ENCODE measurements around the gene FKBP15. TPM values are rescaled to one million over a fixed set of nuclear protein-coding genes. Genes with fewer than 3 reads are reported as not detected.

Gene FKBP15
- total RNA-seq, 1 experiment from 2014 or later, result 33.5 TPM

GRCh38 chr9:113216406-113216805, 4.7 kb downstream of the FKBP15 start:
- no peaks in the 10 kb centered on the region; the same call in 1 of the 2 replicates for H3K36me3 ChIP-seq (ENCODE audit: low read depth)
- peaks cover 11% of the 10 kb centered on the region for H3K4me1 ChIP-seq (replicated peaks; ENCODE audit: insufficient read depth)
- no peak for DNase-seq
- intact Hi-C loops (cut with micrococcal nuclease; ENCODE audit: unreplicated experiment), result no loop called here
- no peaks in the 10 kb centered on the region; the same call in 1 of the 2 replicates for H3F3A ChIP-seq (ENCODE audit: insufficient read depth, low read depth)
- no peaks in the 10 kb centered on the region for H3K9me3 ChIP-seq (ENCODE audit: insufficient read depth, low read depth)
- H4K20me1 ChIP-seq (ENCODE audit: insufficient read depth), result no peaks in the 10 kb centered on the region
- POLR2A ChIA-PET (ENCODE audit: unreplicated experiment), result no interaction called here
- H3K27me3 ChIP-seq (ENCODE audit: insufficient read depth, low read depth), result no peaks in the 10 kb centered on the region
- TF ChIP-seq, protein P1, sequence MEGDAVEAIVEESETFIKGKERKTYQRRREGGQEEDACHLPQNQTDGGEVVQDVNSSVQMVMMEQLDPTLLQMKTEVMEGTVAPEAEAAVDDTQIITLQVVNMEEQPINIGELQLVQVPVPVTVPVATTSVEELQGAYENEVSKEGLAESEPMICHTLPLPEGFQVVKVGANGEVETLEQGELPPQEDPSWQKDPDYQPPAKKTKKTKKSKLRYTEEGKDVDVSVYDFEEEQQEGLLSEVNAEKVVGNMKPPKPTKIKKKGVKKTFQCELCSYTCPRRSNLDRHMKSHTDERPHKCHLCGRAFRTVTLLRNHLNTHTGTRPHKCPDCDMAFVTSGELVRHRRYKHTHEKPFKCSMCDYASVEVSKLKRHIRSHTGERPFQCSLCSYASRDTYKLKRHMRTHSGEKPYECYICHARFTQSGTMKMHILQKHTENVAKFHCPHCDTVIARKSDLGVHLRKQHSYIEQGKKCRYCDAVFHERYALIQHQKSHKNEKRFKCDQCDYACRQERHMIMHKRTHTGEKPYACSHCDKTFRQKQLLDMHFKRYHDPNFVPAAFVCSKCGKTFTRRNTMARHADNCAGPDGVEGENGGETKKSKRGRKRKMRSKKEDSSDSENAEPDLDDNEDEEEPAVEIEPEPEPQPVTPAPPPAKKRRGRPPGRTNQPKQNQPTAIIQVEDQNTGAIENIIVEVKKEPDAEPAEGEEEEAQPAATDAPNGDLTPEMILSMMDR (conservative IDR thresholded peaks at IDR 0.05), result no peak
- no peak for TF ChIP-seq EZH2 (IDR thresholded peaks at IDR 0.05; ENCODE audit: low read depth)
- BruUV-seq (replicated peaks), result no TSS peak
- no peak overlapping the region for H3K27ac ChIP-seq
- CTCF ChIA-PET, result no interaction called here
- H2AFZ ChIP-seq, result no peak overlapping the region
- no peaks in the 10 kb centered on the region for H3K9me2 ChIP-seq (ENCODE audit: insufficient read depth)
- no peak overlapping the region for H3K4me3 ChIP-seq
- H3K4me2 ChIP-seq, result no peak overlapping the region
- H3K79me2 ChIP-seq (ENCODE audit: low read depth), result peaks cover 42% of the 10 kb centered on the region

- no peak overlapping the region for H3K4me3 ChIP-seq
- DNase-seq, result peak in 1 of 2 experiments; percentile 68
- peaks cover 7% of the 10 kb centered on the region for H3K4me1 ChIP-seq (replicated peaks; ENCODE audit: insufficient read depth)
- no peaks in the 10 kb centered on the region for H3K27me3 ChIP-seq (ENCODE audit: insufficient read depth, low read depth)
- CTCF ChIA-PET, result interaction anchor here (0.8 kb wide), 1 partner anchor 378 kb away, joined by 4 read pairs; no protein-coding TSS in a partner anchor
- H3F3A ChIP-seq (ENCODE audit: insufficient read depth, low read depth), result no peaks in the 10 kb centered on the region; the same call in 1 of the 2 replicates
- no peaks in the 10 kb centered on the region for H3K9me3 ChIP-seq (ENCODE audit: insufficient read depth, low read depth)
- BruUV-seq (replicated peaks), result no TSS peak
- no peak overlapping the region for H2AFZ ChIP-seq
- POLR2A ChIA-PET (ENCODE audit: unreplicated experiment), result interaction anchor here (0.6 kb wide), 1 partner anchor 60 kb away, joined by 4 read pairs; the partner anchor contains the start of gene CDC26
- H3K27ac ChIP-seq, result peak overlapping the region; percentile 32
- no peak for TF ChIP-seq EZH2 (IDR thresholded peaks at IDR 0.05; ENCODE audit: low read depth)
- TF ChIP-seq, protein P1 (conservative IDR thresholded peaks at IDR 0.05), result no peak
- intact Hi-C loops (cut with micrococcal nuclease; ENCODE audit: unreplicated experiment), result no loop called here
- H3K4me2 ChIP-seq, result no peak overlapping the region
- peaks cover 34% of the 10 kb centered on the region for H3K79me2 ChIP-seq (ENCODE audit: low read depth)
- H4K20me1 ChIP-seq (ENCODE audit: insufficient read depth), result no peaks in the 10 kb centered on the region
- H3K9me2 ChIP-seq (ENCODE audit: insufficient read depth), result no peaks in the 10 kb centered on the region
- H3K36me3 ChIP-seq (ENCODE audit: low read depth), result no peaks in the 10 kb centered on the region; the same call in 1 of the 2 replicates
Measured at GRCh38 chr9:113215132-113215531, 5.9 kb downstream of the FKBP15 start.

DNA sequence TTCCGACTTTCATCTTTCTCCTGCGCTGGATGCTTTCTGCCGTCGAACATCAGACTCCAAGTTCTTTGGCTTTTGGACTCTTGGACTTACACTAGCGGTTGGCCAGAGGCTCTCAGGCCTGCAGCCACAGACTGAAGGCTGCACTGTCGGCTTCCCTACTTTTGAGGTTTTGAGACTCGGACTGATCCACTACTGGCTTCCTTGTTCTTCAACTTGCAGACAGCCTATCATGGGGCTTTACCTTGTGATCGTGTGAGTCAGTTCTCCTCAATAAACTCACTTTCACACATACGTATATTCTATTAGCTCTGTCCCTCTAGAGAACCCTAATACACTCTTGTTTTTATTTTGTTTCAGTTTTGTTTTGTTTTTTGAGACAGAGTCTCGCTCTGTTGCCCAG, 10.3 kb downstream of the FKBP15 start:
- intact Hi-C loops (cut with micrococcal nuclease; ENCODE audit: unreplicated experiment), result no loop called here
- no peaks in the 10 kb centered on the region for H3K27me3 ChIP-seq (ENCODE audit: insufficient read depth, low read depth)
- ChIA-PET CTCF (interaction anchor here (0.6 kb wide), 1 partner anchor 43 kb away, joined by 5 read pairs; no protein-coding TSS in a partner anchor), POLR2A (ENCODE audit: unreplicated experiment) (no interaction called here)
- no peak for TF ChIP-seq EZH2 (IDR thresholded peaks at IDR 0.05; ENCODE audit: low read depth)
- TF ChIP-seq, protein P1 (conservative IDR thresholded peaks at IDR 0.05), result no peak
- H3K79me2 ChIP-seq (ENCODE audit: low read depth), result peaks cover 1% of the 10 kb centered on the region; the same call in 1 of the 2 replicates
- H2AFZ ChIP-seq, result no peak overlapping the region
- H3K4me1 ChIP-seq (replicated peaks; ENCODE audit: insufficient read depth), result no peaks in the 10 kb centered on the region
- no peaks in the 10 kb centered on the region for H3F3A ChIP-seq (ENCODE audit: insufficient read depth, low read depth)
- H3K27ac ChIP-seq, result no peak overlapping the region
- DNase-seq, result no peak
- no peaks in the 10 kb centered on the region for H3K9me2 ChIP-seq (ENCODE audit: insufficient read depth)
- H3K4me3 ChIP-seq, result no peak overlapping the region
- H3K36me3 ChIP-seq (ENCODE audit: low read depth), result peaks cover 1% of the 10 kb centered on the region
- no TSS peak for BruUV-seq (replicated peaks)
- no peaks in the 10 kb centered on the region for H3K9me3 ChIP-seq (ENCODE audit: insufficient read depth, low read depth)
- no peaks in the 10 kb centered on the region for H4K20me1 ChIP-seq (ENCODE audit: insufficient read depth)
- no peak overlapping the region for H3K4me2 ChIP-seq
